Measurements from ENCODE around the gene PTER. TPM values are rescaled to one million over a fixed set of nuclear protein-coding genes. Genes with fewer than 3 reads are reported as not detected.

PTER gene
- total and polyA plus RNA-seq, 9 of the 15 experiments (the other 6 are each of a cell fraction or from before 2014, with no cell fraction given), result 15.5 to 42.1 (median 28.6) TPM

- 0 out of 4 replicates have a peak, but pooled peaks of 1 of the 2 experiments have one; percentile 21 for TF ChIP-seq FOXK2 (conservative IDR thresholded peaks at IDR 0.05 in 1 of 2, IDR thresholded peaks at IDR 0.05 in 1 of 2; ENCODE audit: low read depth in 2 of 2)
- no peak for TF ChIP-seq ZNF79 (CRISPR knock-in tag; IDR thresholded peaks at IDR 0.05; ENCODE audit: low read depth)
- TF ChIP-seq ZNF12 (CRISPR knock-in tag; IDR thresholded peaks at IDR 0.05), result no peak; the same call in 1 of the 2 replicates
- TF ChIP-seq ESRRA (IDR thresholded peaks at IDR 0.05; ENCODE audit: borderline replicate concordance, low read depth), result peak; percentile 52; the same call in 1 of the 2 replicates
- TF ChIP-seq SOX6 (IDR thresholded peaks at IDR 0.05), result peak; percentile 9; the same call in 1 of the 2 replicates
- TF ChIP-seq E2F6 (IDR thresholded peaks at IDR 0.05; ENCODE audit: borderline replicate concordance in 1 of 2, extremely low read depth in 1 of 2, insufficient read depth in 1 of 2, insufficient read length in 1 of 2, low read depth in 1 of 2, low read length in 1 of 2, poor library complexity in 1 of 2, severe bottlenecking in 1 of 2), result peak; percentile 52 to 78
- peak; percentile 57; the same call in 1 of the 2 replicates for TF ChIP-seq ARID4B (CRISPR knock-in tag; IDR thresholded peaks at IDR 0.05)
- peak; percentile 64 for TF ChIP-seq TAF1 (IDR thresholded peaks at IDR 0.05; ENCODE audit: control insufficient read depth, extremely low read depth, insufficient read depth, low read length, severe bottlenecking)
- peak; percentile 54 to 56 for TF ChIP-seq NRF1 (conservative IDR thresholded peaks at IDR 0.05 in 1 of 2, IDR thresholded peaks at IDR 0.05 in 1 of 2)
- peak; percentile 80; the same call in 1 of the 2 replicates for TF ChIP-seq POLR2H (tag; IDR thresholded peaks at IDR 0.05; ENCODE audit: low read depth)
- TF ChIP-seq KLF1 (tag; IDR thresholded peaks at IDR 0.05), result peak; percentile 91; the same call in 1 of the 2 replicates
- TF ChIP-seq ARID3A (IDR thresholded peaks at IDR 0.05; ENCODE audit: borderline replicate concordance, low read depth, low read length), result no peak
- TF ChIP-seq NELFE (IDR thresholded peaks at IDR 0.05; ENCODE audit: insufficient read depth, insufficient read length), result no peak
- TF ChIP-seq JUND (IDR thresholded peaks at IDR 0.05; ENCODE audit: borderline replicate concordance, low read depth, low read length), result no peak; the same call in none of the 2 replicates
- 0 out of 3 replicates have a peak, but pooled peaks have one; percentile 10 for TF ChIP-seq JUND (tag; IDR thresholded peaks at IDR 0.05; ENCODE audit: borderline replicate concordance, low read depth, low read length)
- peak; percentile 41 for TF ChIP-seq TAF9B (IDR thresholded peaks at IDR 0.05; ENCODE audit: partially characterized antibody)
- peak; percentile 19; the same call in 1 of the 2 replicates for TF ChIP-seq RB1 (IDR thresholded peaks at IDR 0.05; ENCODE audit: low read depth)
- 0 out of 2 replicates have a peak, but pooled peaks have one; percentile 60 for TF ChIP-seq KAT7 (CRISPR knock-in tag; IDR thresholded peaks at IDR 0.05; ENCODE audit: borderline replicate concordance)
- no peak for TF ChIP-seq CBX5 (IDR thresholded peaks at IDR 0.05; ENCODE audit: borderline replicate concordance, low read depth)
These were observed at the start of gene PTER (continued) for GRCh38 chr10:16436758-16437539.

All from K562 (cell line).